ENCODE results near the gene CRIP1. TPM values are rescaled to one million over a fixed set of nuclear protein-coding genes. Genes with fewer than 3 reads are reported as not detected.

The CRIP1 gene
- total RNA-seq, 1 donor from 2014 or later = 7.0 TPM

- no peak for TF ChIP-seq CTCF (conservative IDR thresholded peaks at IDR 0.05; ENCODE audit: low read depth, low read length)
- H3K4me3 ChIP-seq (ENCODE audit: low read depth, low read length) = no peak overlapping the region
- DNase-seq (ENCODE audit: low read depth) = no peak
Measured at GRCh38 chr14:105533811-105534498, 47.3 kb downstream of the CRIP1 start.

- H3K4me3 ChIP-seq (ENCODE audit: low read depth, low read length) = no peak overlapping the region
- no peak for TF ChIP-seq CTCF (conservative IDR thresholded peaks at IDR 0.05; ENCODE audit: low read depth, low read length)
- DNase-seq (ENCODE audit: low read depth) = no peak
Measured at GRCh38 chr14:105534586-105534985, 47.9 kb downstream of the CRIP1 start.

- DNase-seq (ENCODE audit: low read depth) = no peak
- TF ChIP-seq CTCF (conservative IDR thresholded peaks at IDR 0.05; ENCODE audit: low read depth, low read length) = no peak
Measured at GRCh38 chr14:105536051-105536450, 49.4 kb downstream of the CRIP1 start.

GRCh38 chr14:105536691-105537579, 50.2 kb downstream of the CRIP1 start:
- no peak overlapping the region for H3K4me3 ChIP-seq (ENCODE audit: low read depth, low read length)
- TF ChIP-seq CTCF (conservative IDR thresholded peaks at IDR 0.05; ENCODE audit: low read depth, low read length) = no peak
- DNase-seq (ENCODE audit: low read depth) = no peak

More at GRCh38 chr14:105536051-105536450, 49.4 kb downstream of the CRIP1 start:
- no peak overlapping the region for H3K4me3 ChIP-seq (ENCODE audit: low read depth, low read length)

GRCh38 chr14:105537580-105538474, 51.1 kb downstream of the CRIP1 start:
- DNase-seq (ENCODE audit: low read depth) = no peak
- no peak overlapping the region for H3K4me3 ChIP-seq (ENCODE audit: low read depth, low read length)
- peak; percentile 78 for TF ChIP-seq CTCF (conservative IDR thresholded peaks at IDR 0.05; ENCODE audit: low read depth, low read length)

Other genes with a start within 250 kb of the CRIP1 start
- 39.4 and 64.1 TPM in 2 replicates for gene BTBD6, start 238.4 kb upstream of the CRIP1 start, total RNA-seq
- 23.8 and 30.7 TPM in 2 replicates for gene BRF1, start 185.9 kb upstream of the CRIP1 start, total RNA-seq
- gene PACS2, start 172.1 kb upstream of the CRIP1 start, total RNA-seq = 45.1 and 68.7 TPM in 2 replicates
- gene TEX22, start 88.3 kb upstream of the CRIP1 start, total RNA-seq = 0.29 TPM in 1 of 2 replicates, not detected in the other
- 56.1 and 64.1 TPM in 2 replicates for gene MTA1, start 67.1 kb upstream of the CRIP1 start, total RNA-seq
- 101 and 121 TPM in 2 replicates for gene CRIP2, start 12.1 kb upstream of the CRIP1 start, total RNA-seq
- gene TEDC1, start 4.4 kb downstream of the CRIP1 start, total RNA-seq = 30.5 and 48.3 TPM in 2 replicates
- 3.5 and 5.6 TPM in 2 replicates for gene TMEM121, start 39.7 kb downstream of the CRIP1 start, total RNA-seq

Data from epithelial cell of proximal tubule (primary cell).